Caco-2 (cell line): Measurements from ENCODE around the gene ICAM3. TPM values are rescaled to one million over a fixed set of nuclear protein-coding genes. Genes with fewer than 3 reads are reported as not detected.
"Not testable (repeated sequence)": the region's sequence is repeated elsewhere in the genome, so short reads cannot be mapped to it uniquely, and the experiment has no call there.

Source experiments
- BruUV-seq: library from RNA; stranded (reverse); fragments of 400-500 nt; replicated peaks from 2 replicates; lab custom pipeline; 2021; lab: Mats Ljungman, UMichigan
- CTCF ChIA-PET: fragments of 300-600 bp; sonication (Branson Sonifier 250); formaldehyde crosslinking; loops from one replicate; lab custom pipeline; 2022; ENCODE audit warnings: antibody characterized with exemption; lab: Charles Lee
- POLR2A ChIA-PET: fragments of 300-600 bp; sonication (Branson Sonifier 250); formaldehyde crosslinking; loops from one replicate; lab custom pipeline; 2022; ENCODE audit warnings: antibody characterized with exemption; lab: Charles Lee
- DNase-seq, 2 experiments: peaks; one replicate each; pipeline versions ENCODE4 v3.0.0 to v3.0.0-alpha.2; 2020 to 2022
- H3K27me3 ChIP-seq: replicated peaks from 2 replicates; pipeline ENCODE4 v1.6.0; 2011; ENCODE audit warnings: low read length; ENCODE audit not compliant: control insufficient read depth, insufficient read depth
- H3K36me3 ChIP-seq: 2 replicates; pipeline ENCODE4 v1.5.1; 2011; ENCODE audit warnings: low read length; ENCODE audit not compliant: control insufficient read depth, insufficient read depth
- H3K4me1 ChIP-seq: fragments of 250-450 bp; sonication (Bioruptor Pico); 2 replicates; pipeline ENCODE4 v1.5.1; 2020; ENCODE audit warnings: mild to moderate bottlenecking
- H3K4me3 ChIP-seq: 2 replicates; pipeline ENCODE4 v1.5.1; 2011; ENCODE audit warnings: low read depth, mild to moderate bottlenecking, control low read depth, low read length
- H3K9me3 ChIP-seq: fragments of 250-450 bp; sonication (Bioruptor Pico); 2 replicates; pipeline ENCODE4 v1.5.1; 2020; ENCODE audit warnings: mild to moderate bottlenecking, moderate library complexity
- H3K27ac Mint-ChIP-seq: one replicate; pipeline ENCODE4 v1.8.0; 2022; ENCODE audit warnings: mixed read lengths; ENCODE audit not compliant: unreplicated experiment
- H3K27me3 Mint-ChIP-seq: one replicate; pipeline ENCODE4 v1.8.0; 2022; ENCODE audit warnings: mixed read lengths; ENCODE audit not compliant: insufficient read depth, unreplicated experiment
- H3K36me3 Mint-ChIP-seq: one replicate; pipeline ENCODE4 v1.8.0; 2022; ENCODE audit warnings: mild to moderate bottlenecking, mixed read lengths; ENCODE audit not compliant: insufficient read depth, unreplicated experiment
- H3K4me1 Mint-ChIP-seq: one replicate; pipeline ENCODE4 v1.8.0; 2022; ENCODE audit warnings: low read depth, mixed read lengths; ENCODE audit not compliant: unreplicated experiment
- H3K4me3 Mint-ChIP-seq: one replicate; pipeline ENCODE4 v1.8.0; 2022; ENCODE audit warnings: mild to moderate bottlenecking, moderate library complexity, mixed read lengths; ENCODE audit not compliant: unreplicated experiment
- H3K9me3 Mint-ChIP-seq: one replicate; pipeline ENCODE4 v1.8.0; 2022; ENCODE audit warnings: mixed read lengths; ENCODE audit not compliant: unreplicated experiment
- intact Hi-C: fragments of 100-400 bp; cut with micrococcal nuclease; formaldehyde crosslinking; loops from one replicate; pipeline ENCODE4 v1.10.0; 2022; ENCODE audit not compliant: unreplicated experiment
- total RNA-seq: library from RNA; stranded (reverse); gene quantifications from 2 replicates; pipeline ENCODE4 v1.2.3, GENCODE V29; 2022
- TF ChIP-seq, protein P1 (sequence below), 2 experiments: fragments of 200-600 bp in 1 of 2; IDR thresholded peaks; 1 replicate in 1 of 2; 2 replicates in 1 of 2; pipeline versions ENCODE4 v1.5.1 to v1.8.0; 2011 to 2022; ENCODE audit warnings: antibody characterized with exemption in 1 of 2, control low read depth in 1 of 2, inconsistent platforms in 1 of 2, low read depth in 1 of 2, low read length in 1 of 2, mild to moderate bottlenecking in 1 of 2, moderate library complexity in 1 of 2; ENCODE audit not compliant: insufficient read depth in 1 of 2, severe bottlenecking in 1 of 2, unreplicated experiment in 1 of 2

The ICAM3 gene
- total RNA-seq, 1 experiment from 2014 or later: 9.8 TPM

DNA sequence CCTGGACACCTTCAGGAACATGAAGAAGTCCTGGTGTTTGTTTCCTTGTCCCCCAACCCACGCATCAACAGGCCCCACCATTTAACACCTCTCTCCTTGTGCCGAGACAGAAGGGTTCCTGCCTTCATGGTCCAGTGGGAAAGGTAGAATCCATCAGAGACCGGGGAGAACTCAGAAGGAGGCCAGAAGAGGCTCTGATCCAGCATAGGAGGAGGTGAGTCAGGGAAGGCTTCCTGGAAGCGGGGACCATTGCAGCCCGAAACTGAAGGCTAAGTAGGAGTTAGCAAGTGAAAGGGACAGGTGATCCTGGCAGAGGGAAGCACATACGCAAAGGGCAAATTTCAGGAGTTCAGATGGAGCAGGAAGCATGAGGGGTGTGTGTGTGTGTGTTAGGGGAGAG is 484 bp downstream of the ICAM3 start:
- H3K27me3 Mint-ChIP-seq: no peaks in the 10 kb centered on the region
- Histone ChIP-seq H3K36me3 (no peaks in the 10 kb centered on the region), H3K27me3 (no peaks in the 10 kb centered on the region), H3K9me3 (no peaks in the 10 kb centered on the region), H3K4me3 (no peak overlapping the region), H3K4me1 (peaks cover 6% of the 10 kb centered on the region; the same call in 1 of the 2 replicates)
- DNase-seq: no peak
- peak overlapping the region; percentile 38 for H3K27ac Mint-ChIP-seq
- CTCF ChIA-PET: interaction anchor here (0.6 kb wide), 1 partner anchor 12 kb away, joined by 3 read pairs; no protein-coding TSS in a partner anchor
- H3K36me3 Mint-ChIP-seq: peaks cover 5% of the 10 kb centered on the region
- POLR2A ChIA-PET: no interaction called here
- no peak overlapping the region for H3K4me3 Mint-ChIP-seq
- H3K9me3 Mint-ChIP-seq: no peaks in the 10 kb centered on the region
- no peaks in the 10 kb centered on the region for H3K4me1 Mint-ChIP-seq
- intact Hi-C loops: no loop called here
- no TSS peak for BruUV-seq
- TF ChIP-seq, protein P1, sequence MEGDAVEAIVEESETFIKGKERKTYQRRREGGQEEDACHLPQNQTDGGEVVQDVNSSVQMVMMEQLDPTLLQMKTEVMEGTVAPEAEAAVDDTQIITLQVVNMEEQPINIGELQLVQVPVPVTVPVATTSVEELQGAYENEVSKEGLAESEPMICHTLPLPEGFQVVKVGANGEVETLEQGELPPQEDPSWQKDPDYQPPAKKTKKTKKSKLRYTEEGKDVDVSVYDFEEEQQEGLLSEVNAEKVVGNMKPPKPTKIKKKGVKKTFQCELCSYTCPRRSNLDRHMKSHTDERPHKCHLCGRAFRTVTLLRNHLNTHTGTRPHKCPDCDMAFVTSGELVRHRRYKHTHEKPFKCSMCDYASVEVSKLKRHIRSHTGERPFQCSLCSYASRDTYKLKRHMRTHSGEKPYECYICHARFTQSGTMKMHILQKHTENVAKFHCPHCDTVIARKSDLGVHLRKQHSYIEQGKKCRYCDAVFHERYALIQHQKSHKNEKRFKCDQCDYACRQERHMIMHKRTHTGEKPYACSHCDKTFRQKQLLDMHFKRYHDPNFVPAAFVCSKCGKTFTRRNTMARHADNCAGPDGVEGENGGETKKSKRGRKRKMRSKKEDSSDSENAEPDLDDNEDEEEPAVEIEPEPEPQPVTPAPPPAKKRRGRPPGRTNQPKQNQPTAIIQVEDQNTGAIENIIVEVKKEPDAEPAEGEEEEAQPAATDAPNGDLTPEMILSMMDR (IDR thresholded peaks at IDR 0.05; ENCODE audit: insufficient read depth in 1 of 2, low read depth in 1 of 2, low read length in 1 of 2, severe bottlenecking in 1 of 2, unreplicated experiment in 1 of 2): no peak

DNA sequence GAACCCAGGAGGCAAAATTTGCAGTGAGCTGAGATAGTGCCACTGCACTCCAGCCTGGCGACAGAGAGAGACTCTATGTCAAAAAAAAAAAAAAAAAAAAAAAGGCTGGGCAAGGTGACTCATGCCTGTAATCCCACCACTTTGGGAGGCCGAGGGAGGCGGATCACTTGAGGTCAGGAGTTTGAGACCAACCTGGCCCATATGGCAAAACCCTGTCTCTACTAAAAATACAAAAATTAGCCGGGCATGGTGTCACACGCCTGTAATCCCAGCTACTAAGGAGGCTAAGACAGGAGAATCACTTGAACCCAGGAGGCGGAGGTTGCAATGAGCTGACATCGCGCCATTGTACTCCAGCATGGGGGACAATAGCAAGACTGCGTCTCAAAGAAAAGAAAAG is 2.7 kb downstream of the ICAM3 start:
- CTCF ChIA-PET, POLR2A ChIA-PET, H3K27me3 Mint-ChIP-seq, DNase-seq, H3K27ac Mint-ChIP-seq, H3K27me3 ChIP-seq, BruUV-seq, H3K4me1 Mint-ChIP-seq, H3K4me1 ChIP-seq, H3K4me3 Mint-ChIP-seq, H3K9me3 ChIP-seq, H3K36me3 ChIP-seq, H3K9me3 Mint-ChIP-seq, intact Hi-C loops, H3K4me3 ChIP-seq: not testable (repeated sequence)
- peaks cover 22% of the 10 kb centered on the region for H3K36me3 Mint-ChIP-seq

- DNase-seq: no peak
- peaks cover 27% of the 10 kb centered on the region for H3K36me3 Mint-ChIP-seq
Measured at GRCh38 chr19:10335352-10335985, 4.0 kb downstream of the ICAM3 start.

More at GRCh38 chr19:10335352-10335985, 4.0 kb downstream of the ICAM3 start:
- TF ChIP-seq, protein P1 (IDR thresholded peaks at IDR 0.05; ENCODE audit: insufficient read depth in 1 of 2, low read depth in 1 of 2, low read length in 1 of 2, severe bottlenecking in 1 of 2, unreplicated experiment in 1 of 2): no peak
- no peaks in the 10 kb centered on the region for H3K27me3 ChIP-seq
- H3K4me3 ChIP-seq: peak overlapping the region; percentile 79
- Mint-ChIP-seq H3K9me3 (no peaks in the 10 kb centered on the region), H3K27me3 (no peaks in the 10 kb centered on the region), H3K4me1 (peaks cover 5% of the 10 kb centered on the region), H3K4me3 (peak overlapping the region; percentile 85), H3K27ac (peak overlapping the region; percentile 65)
- ChIA-PET CTCF (interaction anchor here (2.3 kb wide), 2 partner anchors 53 to 65 kb away, joined by 19 to 26 read pairs; partner anchors contain the start of gene ICAM1), POLR2A (no interaction called here)
- no peaks in the 10 kb centered on the region for H3K36me3 ChIP-seq
- peaks cover 6% of the 10 kb centered on the region; the same call in 1 of the 2 replicates for H3K4me1 ChIP-seq
- H3K9me3 ChIP-seq: no peaks in the 10 kb centered on the region
- intact Hi-C loops: no loop called here
- no TSS peak for BruUV-seq
